DMS 273 treated with DMSO at 0.1 percent for 48 hours (cell line): ENCODE data around the gene CCNYL1.

ENCODE experiments used
- DNase-seq: peaks from one replicate; lab custom pipeline; 2025; lab: John Stamatoyannopoulos, UW

Gene CCNYL1

GRCh38 chr2:207766041-207766551 is 54.7 kb downstream of the CCNYL1 start:
- DNase-seq = no peak

- no peak for DNase-seq
Measured at GRCh38 chr2:207766697-207767460, 55.4 kb downstream of the CCNYL1 start.

GRCh38 chr2:207767461-207768167 is 56.2 kb downstream of the CCNYL1 start:
- DNase-seq = no peak

- DNase-seq = no peak
Measured at GRCh38 chr2:207768168-207768865, 56.9 kb downstream of the CCNYL1 start.

GRCh38 chr2:207768866-207769596 is 57.6 kb downstream of the CCNYL1 start:
- peak; percentile 15 for DNase-seq

GRCh38 chr2:207770602-207771404 is 59.4 kb downstream of the CCNYL1 start:
- no peak for DNase-seq

GRCh38 chr2:207771421-207771820 is 60.0 kb downstream of the CCNYL1 start:
- DNase-seq = no peak

GRCh38 chr2:207772081-207772843 is 60.8 kb downstream of the CCNYL1 start:
- no peak for DNase-seq

- DNase-seq = no peak
Measured at GRCh38 chr2:207772844-207773205, 61.4 kb downstream of the CCNYL1 start.

- no peak for DNase-seq
Measured at GRCh38 chr2:207775473-207775872, 64.0 kb downstream of the CCNYL1 start.

- DNase-seq = no peak
Measured at GRCh38 chr2:207777124-207777523, 65.7 kb downstream of the CCNYL1 start.

GRCh38 chr2:207778298-207778882 is 67.0 kb downstream of the CCNYL1 start:
- DNase-seq = no peak

- DNase-seq = no peak
Measured at GRCh38 chr2:207779523-207779922, 68.1 kb downstream of the CCNYL1 start.

- no peak for DNase-seq
Measured at GRCh38 chr2:207782238-207783030, 71.0 kb downstream of the CCNYL1 start.

- no peak for DNase-seq
Measured at GRCh38 chr2:207783514-207783913, 72.1 kb downstream of the CCNYL1 start.

- DNase-seq = no peak
Measured at GRCh38 chr2:207784898-207785297, 73.5 kb downstream of the CCNYL1 start.

- DNase-seq = no peak
Measured at GRCh38 chr2:207787017-207787416, 75.6 kb downstream of the CCNYL1 start.

- DNase-seq = no peak
Measured at GRCh38 chr2:207787800-207788199, 76.4 kb downstream of the CCNYL1 start.

- DNase-seq = no peak
Measured at GRCh38 chr2:207790898-207791297, 79.5 kb downstream of the CCNYL1 start.
